HepG2 (cell line): ENCODE data around the gene NEUROD4. TPM values are rescaled to one million over a fixed set of nuclear protein-coding genes. Genes with fewer than 3 reads are reported as not detected.

Experiments used
- ATAC-seq: fragments of 200-7000 bp; cut with Tn5 transposase; 3 replicates; pipeline ENCODE4 v1.9.1; 2020; ENCODE audit warnings: mild to moderate bottlenecking, moderate library complexity
- BruUV-seq: library from RNA; stranded (reverse); fragments of 400-500 nt; replicated peaks from 2 replicates; lab custom pipeline; 2021; lab: Mats Ljungman, UMichigan
- CTCF ChIA-PET: fragments of 300-600 bp; formaldehyde crosslinking; extraction: SDS; loops from one replicate; lab custom pipeline; 2021; ENCODE audit warnings: low total read pairs, inconsistent platforms, low intra/inter-chr PET ratio; lab: Yijun Ruan, JAX
- POLR2A ChIA-PET: fragments of 350-600 bp; sonication (Branson Sonifier 250); formaldehyde crosslinking; loops from one replicate; lab custom pipeline; 2020; ENCODE audit warnings: antibody characterized with exemption, inconsistent platforms; lab: Yijun Ruan, JAX
- DNase-seq: peaks from one replicate; pipeline ENCODE4 v3.0.0-alpha.2; 2015; ENCODE audit warnings: low spot score
- FAIRE-seq: peaks from 3 replicates; lab custom pipeline; 2011; peaks lifted over from hg19 to GRCh38; lab: Jason Lieb, UNC
- H2AFZ ChIP-seq: one replicate; pipeline ENCODE4 v1.6.1; 2011; ENCODE audit warnings: low read length, inconsistent platforms
- H3K27ac ChIP-seq: fragments of 300-600 bp; 3 replicates; pipeline ENCODE4 v1.8.0; 2011; ENCODE audit warnings: mixed run types, mild to moderate bottlenecking, mixed read lengths, low read length, inconsistent platforms; ENCODE audit not compliant: insufficient read depth; ENCODE audit errors: extremely low read length
- H3K27me3 ChIP-seq, 2 experiments: fragments of 200-600 bp in 1 of 2; 2 replicates in 1 of 2; 3 replicates in 1 of 2; pipeline versions ENCODE4 v1.6.0 to v1.8.0; 2011; ENCODE audit warnings: low read length in 2 of 2, mild to moderate bottlenecking in 2 of 2, moderate library complexity in 2 of 2, inconsistent platforms in 1 of 2; ENCODE audit not compliant: insufficient read depth in 2 of 2, control insufficient read depth in 1 of 2
- H3K36me3 ChIP-seq, 2 experiments: fragments of 200-600 bp in 1 of 2; replicated peaks in 1 of 2; 2 replicates in 1 of 2; 3 replicates in 1 of 2; pipeline versions ENCODE4 v1.5.1 to v1.8.0; 2011; ENCODE audit warnings: low read length in 2 of 2, inconsistent platforms in 1 of 2; ENCODE audit not compliant: insufficient read depth in 2 of 2, control insufficient read depth in 1 of 2
- H3K4me1 ChIP-seq: 2 replicates; pipeline ENCODE4 v1.5.1; 2012; ENCODE audit warnings: low read length, inconsistent platforms; ENCODE audit not compliant: insufficient read depth
- H3K4me2 ChIP-seq: 2 replicates; pipeline ENCODE4 v1.6.0; 2011; ENCODE audit warnings: low read depth, low read length, inconsistent platforms
- H3K4me3 ChIP-seq, 3 experiments: fragments of 200-600 bp in 1 of 3; sonication (generic), shearing (Covaris generic) in 1 of 3; replicated peaks in 1 of 3; 2 replicates each; pipeline ENCODE4 v1.5.1; 2011 to 2016; ENCODE audit warnings: low read length in 3 of 3, inconsistent platforms in 2 of 3, low read depth in 2 of 3, mild to moderate bottlenecking in 2 of 3, control low read depth in 1 of 3, mixed read lengths in 1 of 3; ENCODE audit not compliant: insufficient read depth in 1 of 3
- H3K79me2 ChIP-seq: one replicate; pipeline ENCODE4 v1.6.1; 2011; ENCODE audit warnings: low read length, inconsistent platforms; ENCODE audit not compliant: insufficient read depth
- H3K9ac ChIP-seq: 2 replicates; pipeline ENCODE4 v1.6.0; 2011; ENCODE audit warnings: mild to moderate bottlenecking, low read depth, low read length, inconsistent platforms; ENCODE audit not compliant: insufficient read depth
- H3K9me3 ChIP-seq: 2 replicates; pipeline ENCODE4 v1.5.1; 2012; ENCODE audit warnings: mild to moderate bottlenecking, low read length
- H4K20me1 ChIP-seq: 2 replicates; pipeline ENCODE4 v1.6.0; 2011; ENCODE audit warnings: inconsistent platforms, mild to moderate bottlenecking, low read length, moderate library complexity; ENCODE audit not compliant: insufficient read depth
- CEBPB ChIP-seq: IDR thresholded peaks from 2 replicates; pipeline ENCODE4 v1.6.1; 2011; ENCODE audit warnings: low read depth, low read length, improper control_type of control experiment, borderline replicate concordance
- KDM1A ChIP-seq: IDR thresholded peaks from 2 replicates; pipeline ENCODE4 v1.6.1; 2016; ENCODE audit warnings: missing compliant biosample characterization
- ZNF296 ChIP-seq: sonication (generic); formaldehyde crosslinking; conservative IDR thresholded peaks from 2 replicates; pipeline ENCODE4 v1.5.0; 2020; ENCODE audit warnings: mild to moderate bottlenecking, missing genetic modification reagents
- WGBS: methylation state at CpG from one replicate; pipeline ENCODE4 v1.1.6; 2017; ENCODE audit warnings: low lambda C conversion rate; 5-methylcytosine and 5-hydroxymethylcytosine counted together
- in situ Hi-C: cut with HindIII; loops from 2 replicates; pipeline ENCODE4 v1.10.0; 2017; ENCODE audit warnings: low pct_unique_long_range_greater_than_20kb; ENCODE audit not compliant: extremely low pct_ligation_motif_present
- intact Hi-C: fragments of 100-400 bp; cut with micrococcal nuclease; formaldehyde crosslinking; loops from one replicate; pipeline ENCODE4 v1.10.0; 2022; ENCODE audit not compliant: unreplicated experiment
- polyA plus RNA-seq, 8 experiments: library from polyadenylated mRNA; depleted of rRNA in 3 of 8; stranded (reverse) in 7 of 8; unstranded in 1 of 8; fragments of >200 nt; fragmentation: Illumina TruSeq in 4 of 8; extraction: Trizol in 4 of 8; gene quantifications; 2 replicates each; pipeline versions ENCODE4 v1.2.1 to v1.2.3, GENCODE V29; 2011 to 2016; ENCODE audit warnings: low read depth in 4 of 8, missing spikeins in 1 of 8, mixed read lengths in 1 of 8; ENCODE audit not compliant: insufficient read depth in 1 of 8
- total RNA-seq, 5 experiments: library from RNA; depleted of rRNA; stranded (reverse); fragments of >200 nt; fragmentation: Illumina TruSeq; extraction: Trizol; gene quantifications; 2 replicates each; pipeline ENCODE4 v1.2.3, GENCODE V29; 2016; ENCODE audit warnings: low read depth in 1 of 5
- TF ChIP-seq, protein P1 (sequence below): sonication (generic); formaldehyde crosslinking; IDR thresholded peaks from 2 replicates; pipeline ENCODE4 v1.5.0; 2020; ENCODE audit warnings: missing genetic modification reagents, mild to moderate bottlenecking, borderline replicate concordance
- TF ChIP-seq, protein P2 (sequence below): IDR thresholded peaks from 2 replicates; pipeline ENCODE4 v1.6.1; 2018; ENCODE audit warnings: missing genetic modification reagents

The NEUROD4 gene
- total and polyA plus RNA-seq, 2 of the 13 experiments (the other 11 are each of a cell fraction or from before 2014, with no cell fraction given): not detected

DNA sequence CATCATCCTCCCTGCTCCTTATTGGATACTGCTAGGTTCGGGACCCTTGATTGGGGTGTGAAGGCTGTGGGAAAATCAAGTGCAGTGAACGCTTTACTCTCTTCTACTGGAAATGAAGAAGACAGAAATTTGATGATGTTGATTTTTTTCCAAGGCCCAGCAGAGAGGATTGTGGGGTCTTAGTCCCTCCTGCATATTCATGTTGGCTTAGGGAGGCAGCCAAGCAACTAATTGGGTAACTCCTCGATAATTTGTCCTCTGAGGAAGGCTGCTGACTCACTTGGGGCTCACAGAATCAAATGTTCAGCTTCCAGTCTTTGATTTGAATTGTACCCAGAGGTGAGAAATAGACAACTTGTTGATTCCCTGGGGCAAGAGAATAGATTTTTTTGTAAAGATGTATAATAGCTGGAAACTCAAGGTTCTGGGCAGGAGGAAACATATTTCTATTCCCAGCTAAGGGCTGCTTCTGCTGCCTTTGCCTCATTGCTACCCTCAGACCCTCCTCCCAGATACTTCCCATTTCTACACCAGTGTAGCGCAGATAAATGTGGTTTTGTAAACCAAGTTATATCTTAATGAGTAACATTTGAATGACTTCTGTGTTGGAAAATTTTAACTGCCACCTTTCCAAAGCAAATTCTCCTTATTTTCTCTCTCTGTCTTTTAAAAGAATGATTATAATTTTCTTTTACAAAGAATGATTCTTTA, 21.7 kb downstream of the NEUROD4 start:
- CTCF ChIA-PET: no interaction called here
- 12% methylated on average over 4 of the region's 4 CpGs for WGBS
- no peak for FAIRE-seq
- TF ChIP-seq, protein P1, sequence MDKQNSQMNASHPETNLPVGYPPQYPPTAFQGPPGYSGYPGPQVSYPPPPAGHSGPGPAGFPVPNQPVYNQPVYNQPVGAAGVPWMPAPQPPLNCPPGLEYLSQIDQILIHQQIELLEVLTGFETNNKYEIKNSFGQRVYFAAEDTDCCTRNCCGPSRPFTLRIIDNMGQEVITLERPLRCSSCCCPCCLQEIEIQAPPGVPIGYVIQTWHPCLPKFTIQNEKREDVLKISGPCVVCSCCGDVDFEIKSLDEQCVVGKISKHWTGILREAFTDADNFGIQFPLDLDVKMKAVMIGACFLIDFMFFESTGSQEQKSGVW (CRISPR knock-in tag): no peak
- TF ChIP-seq, protein P2, sequence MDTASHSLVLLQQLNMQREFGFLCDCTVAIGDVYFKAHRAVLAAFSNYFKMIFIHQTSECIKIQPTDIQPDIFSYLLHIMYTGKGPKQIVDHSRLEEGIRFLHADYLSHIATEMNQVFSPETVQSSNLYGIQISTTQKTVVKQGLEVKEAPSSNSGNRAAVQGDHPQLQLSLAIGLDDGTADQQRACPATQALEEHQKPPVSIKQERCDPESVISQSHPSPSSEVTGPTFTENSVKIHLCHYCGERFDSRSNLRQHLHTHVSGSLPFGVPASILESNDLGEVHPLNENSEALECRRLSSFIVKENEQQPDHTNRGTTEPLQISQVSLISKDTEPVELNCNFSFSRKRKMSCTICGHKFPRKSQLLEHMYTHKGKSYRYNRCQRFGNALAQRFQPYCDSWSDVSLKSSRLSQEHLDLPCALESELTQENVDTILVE (CRISPR knock-in tag): no peak
- no peak for TF ChIP-seq KDM1A (CRISPR knock-in tag)
- TF ChIP-seq, all 625 proteins: peak for 0
- Histone ChIP-seq H3K9me3 (no peaks in the 10 kb centered on the region), H2AFZ (no peak overlapping the region), H3K4me3 (no peak overlapping the region), H3K79me2 (no peaks in the 10 kb centered on the region), H3K4me2 (no peak overlapping the region), H3K36me3 (no peaks in the 10 kb centered on the region), H3K27ac (no peak overlapping the region), H4K20me1 (no peaks in the 10 kb centered on the region), H3K4me1 (no peaks in the 10 kb centered on the region), H3K9ac (no peak overlapping the region), H3K27me3 (peaks cover 1 to 12% of the 10 kb centered on the region in 2 experiments; a peak in 2 of 5 replicates)
- no peak for DNase-seq
- no TSS peak for BruUV-seq
- intact Hi-C loops (no loop called here), in situ Hi-C loops (no loop called here)
- POLR2A ChIA-PET: no interaction called here
- ATAC-seq: no peak

DNA sequence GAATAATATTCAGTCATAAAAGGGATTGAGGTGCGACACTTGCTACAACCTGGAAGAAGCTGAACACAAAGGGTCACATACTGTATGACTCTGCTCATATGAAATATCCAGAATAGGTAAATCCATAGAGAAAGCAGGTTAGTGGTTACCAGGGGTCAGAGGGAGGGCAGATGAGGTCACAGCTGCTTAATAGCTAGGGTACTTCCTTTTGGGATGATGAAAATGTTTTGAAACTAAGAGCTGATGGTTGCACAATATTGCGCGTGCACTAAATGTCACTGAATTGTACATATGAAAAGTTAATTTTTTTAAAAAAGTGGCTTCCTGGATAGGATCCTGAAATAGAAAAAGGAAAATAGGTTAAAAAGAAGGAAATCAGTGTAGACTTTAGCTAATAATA, 23.8 kb downstream of the NEUROD4 start:
- H3K36me3 ChIP-seq: no peaks in the 10 kb centered on the region
- in situ Hi-C loops: no loop called here
- H3K27me3 ChIP-seq: peaks cover 1 to 16% of the 10 kb centered on the region in 2 experiments; a peak in 3 of 5 replicates
- H3K9me3 ChIP-seq: no peaks in the 10 kb centered on the region
- H3K4me3 ChIP-seq: no peak overlapping the region
- CTCF ChIA-PET: no interaction called here
- 41% methylated on average over 3 of the region's 3 CpGs for WGBS
- DNase-seq (no peak), FAIRE-seq (no peak), ATAC-seq (no peak)
- H2AFZ ChIP-seq: no peak overlapping the region
- POLR2A ChIA-PET: no interaction called here
- BruUV-seq: no TSS peak
- H3K4me2 ChIP-seq: no peak overlapping the region
- H3K79me2 ChIP-seq: no peaks in the 10 kb centered on the region
- TF ChIP-seq ZNF296 (CRISPR knock-in tag): no peak
- peak; percentile 64; the same call in 1 of the 2 replicates for TF ChIP-seq CEBPB
- no peaks in the 10 kb centered on the region for H3K4me1 ChIP-seq
- intact Hi-C loops: no loop called here
- no peak overlapping the region for H3K27ac ChIP-seq
- no peaks in the 10 kb centered on the region for H4K20me1 ChIP-seq
- no peak overlapping the region for H3K9ac ChIP-seq
